ENCODE measurements around the gene ANKRD30BL. TPM values are rescaled to one million over a fixed set of nuclear protein-coding genes. Genes with fewer than 3 reads are reported as not detected.

The ANKRD30BL gene, protein sequence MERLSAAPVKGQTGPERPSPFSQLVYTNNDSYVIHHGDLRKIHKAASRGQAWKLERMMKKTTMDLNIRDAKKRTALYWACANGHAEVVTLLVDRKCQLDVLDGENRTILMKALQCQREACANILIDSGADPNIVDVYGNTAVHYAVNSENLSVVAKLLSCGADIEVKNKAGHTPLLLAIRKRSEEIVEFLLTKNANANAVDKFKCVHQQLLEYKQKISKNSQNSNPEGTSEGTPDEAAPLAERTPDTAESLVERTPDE
- not detected in 2 replicates for total RNA-seq

DNA sequence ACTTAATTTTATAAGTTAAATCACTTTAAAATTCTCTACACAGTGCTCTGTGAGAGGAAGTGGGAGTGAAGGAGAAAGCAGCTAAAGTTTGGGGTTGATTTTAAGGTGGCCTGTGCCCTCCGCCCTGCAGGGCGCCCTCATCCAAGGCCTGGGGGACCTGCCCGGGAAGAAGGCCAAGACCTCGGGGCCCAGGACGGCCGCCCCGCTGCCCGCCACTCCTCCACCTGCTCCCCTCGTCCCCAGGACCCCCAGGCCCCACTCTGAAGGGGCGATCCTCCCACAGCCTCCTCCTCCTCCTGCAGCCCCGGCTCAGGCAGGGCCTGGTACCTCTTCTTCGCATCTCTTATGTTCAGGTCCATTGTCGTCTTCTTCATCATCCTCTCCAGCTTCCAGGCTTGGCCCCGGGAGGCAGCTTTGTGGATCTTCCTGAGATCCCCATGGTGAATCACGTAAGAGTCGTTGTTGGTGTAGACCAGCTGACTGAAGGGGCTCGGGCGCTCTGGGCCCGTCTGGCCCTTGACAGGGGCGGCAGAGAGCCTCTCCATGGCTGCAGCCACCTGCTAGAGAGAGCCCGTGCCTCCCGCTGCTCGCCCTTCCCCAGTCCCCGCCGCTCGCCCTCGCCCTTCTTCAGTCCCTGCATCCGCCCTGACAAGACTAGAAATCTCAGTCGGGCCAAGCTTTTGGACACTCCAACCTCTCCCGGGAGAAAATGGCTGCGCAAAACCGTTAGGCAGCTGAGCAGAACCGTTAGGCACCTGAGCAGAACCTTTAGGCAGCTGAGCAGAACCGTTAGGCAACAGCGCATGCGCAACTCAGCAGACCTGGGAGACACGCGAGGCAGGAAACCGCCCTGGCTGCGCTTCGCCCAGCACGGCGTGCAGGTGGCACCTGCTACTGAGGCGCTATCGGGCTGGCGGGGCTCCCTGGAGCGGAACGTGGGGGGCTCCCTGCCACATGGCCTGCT lies at the start of gene ANKRD30BL:
Gene ANKRD30BL (minus strand): TSS at position 792 of the 964 bp plus-strand sequence. CDS start 247 bp downstream, at position 545.

Measured in airway epithelial cell (primary cell).